Measurements from ENCODE around the gene LNPEP. TPM values are rescaled to one million over a fixed set of nuclear protein-coding genes. Genes with fewer than 3 reads are reported as not detected.
A peak's percentile ranks its signal among the peaks of the same experiment; 100 is the strongest.

The LNPEP gene
- total RNA-seq, 1 donor from 2014 or later = 23.6 TPM

- no peak for ATAC-seq
Measured at GRCh38 chr5:96962540-96962991, 26.7 kb downstream of the LNPEP start.

GRCh38 chr5:96963267-96963666, 27.4 kb downstream of the LNPEP start:
- peak; percentile 57 for ATAC-seq

GRCh38 chr5:96966801-96967200, 30.9 kb downstream of the LNPEP start:
- ATAC-seq = no peak

GRCh38 chr5:96967400-96967799, 31.5 kb downstream of the LNPEP start:
- ATAC-seq = no peak

- peak; percentile 58 for ATAC-seq
Measured at GRCh38 chr5:96968074-96968473, 32.2 kb downstream of the LNPEP start.

GRCh38 chr5:96968614-96969013, 32.7 kb downstream of the LNPEP start:
- ATAC-seq = no peak

- no peak for ATAC-seq
Measured at GRCh38 chr5:96969366-96969765, 33.5 kb downstream of the LNPEP start.

GRCh38 chr5:96972599-96973334, 36.9 kb downstream of the LNPEP start:
- no peak for ATAC-seq

- no peak for ATAC-seq
Measured at GRCh38 chr5:96973532-96974401, 37.9 kb downstream of the LNPEP start.

GRCh38 chr5:96975656-96976055, 39.8 kb downstream of the LNPEP start:
- ATAC-seq = no peak

- ATAC-seq = no peak
Measured at GRCh38 chr5:96977228-96977627, 41.3 kb downstream of the LNPEP start.

- no peak for ATAC-seq
Measured at GRCh38 chr5:96978812-96979449, 43.1 kb downstream of the LNPEP start.

GRCh38 chr5:96984506-96985192, 48.8 kb downstream of the LNPEP start:
- ATAC-seq = no peak

- ATAC-seq = no peak
Measured at GRCh38 chr5:96986450-96986849, 50.6 kb downstream of the LNPEP start.

GRCh38 chr5:96990102-96990501, 54.2 kb downstream of the LNPEP start:
- ATAC-seq = no peak

- no peak for ATAC-seq
Measured at GRCh38 chr5:96991708-96992107, 55.8 kb downstream of the LNPEP start.

GRCh38 chr5:96993760-96994159, 57.9 kb downstream of the LNPEP start:
- no peak for ATAC-seq

- ATAC-seq = no peak
Measured at GRCh38 chr5:96994493-96994892, 58.6 kb downstream of the LNPEP start.

GRCh38 chr5:96995419-96995818, 59.5 kb downstream of the LNPEP start:
- ATAC-seq = no peak

GRCh38 chr5:96997265-96997859, 61.5 kb downstream of the LNPEP start:
- ATAC-seq = peak; percentile 65

GRCh38 chr5:96999856-97000255, 64.0 kb downstream of the LNPEP start:
- no peak for ATAC-seq

- ATAC-seq = no peak
Measured at GRCh38 chr5:97000391-97000790, 64.5 kb downstream of the LNPEP start.
